ENCODE data around the gene IL18R1. TPM values are rescaled to one million over a fixed set of nuclear protein-coding genes. Genes with fewer than 3 reads are reported as not detected.

Gene IL18R1
- total RNA-seq, 1 donor from 2014 or later = 2.2 TPM

DNA sequence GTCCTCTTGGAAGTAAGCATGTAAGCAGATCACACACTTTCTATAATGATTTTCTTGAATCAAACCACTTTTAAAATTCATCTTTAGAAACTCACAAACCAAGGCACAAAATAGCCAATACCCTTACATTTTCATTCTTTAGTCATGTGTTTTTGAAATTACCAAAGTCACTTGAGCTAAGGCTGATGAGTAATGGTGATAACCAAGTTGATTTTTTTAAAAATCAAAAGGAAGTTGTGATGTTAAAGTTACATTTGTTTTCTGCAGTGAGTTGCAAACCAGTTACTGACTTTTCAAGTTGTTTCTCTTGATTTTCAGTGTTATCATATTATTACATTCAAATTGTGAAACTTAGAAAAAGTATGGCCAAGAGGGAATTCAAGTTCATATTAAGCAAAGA, 45.9 kb downstream of the IL18R1 start:
- H3K4me3 Mint-ChIP-seq = no peak overlapping the region

DNA sequence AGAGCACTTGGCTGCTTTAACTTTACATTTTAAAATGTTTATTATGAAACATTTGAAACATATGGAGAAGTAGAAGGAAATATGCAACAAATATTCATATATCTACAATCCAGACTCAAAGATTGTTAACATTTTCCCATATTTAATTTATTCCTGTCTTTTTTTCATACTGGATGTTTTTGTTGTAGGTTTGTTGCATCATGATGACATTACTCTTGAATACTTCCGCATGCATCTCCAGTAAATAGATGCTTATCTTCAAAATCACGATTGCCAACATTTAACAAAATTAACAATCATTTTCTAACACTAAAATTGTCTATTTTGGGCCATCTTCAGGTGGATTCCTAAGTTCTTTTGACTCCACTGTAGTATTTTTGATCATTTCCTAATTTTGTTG, 46.3 kb downstream of the IL18R1 start:
- TF ChIP-seq, protein P1, sequence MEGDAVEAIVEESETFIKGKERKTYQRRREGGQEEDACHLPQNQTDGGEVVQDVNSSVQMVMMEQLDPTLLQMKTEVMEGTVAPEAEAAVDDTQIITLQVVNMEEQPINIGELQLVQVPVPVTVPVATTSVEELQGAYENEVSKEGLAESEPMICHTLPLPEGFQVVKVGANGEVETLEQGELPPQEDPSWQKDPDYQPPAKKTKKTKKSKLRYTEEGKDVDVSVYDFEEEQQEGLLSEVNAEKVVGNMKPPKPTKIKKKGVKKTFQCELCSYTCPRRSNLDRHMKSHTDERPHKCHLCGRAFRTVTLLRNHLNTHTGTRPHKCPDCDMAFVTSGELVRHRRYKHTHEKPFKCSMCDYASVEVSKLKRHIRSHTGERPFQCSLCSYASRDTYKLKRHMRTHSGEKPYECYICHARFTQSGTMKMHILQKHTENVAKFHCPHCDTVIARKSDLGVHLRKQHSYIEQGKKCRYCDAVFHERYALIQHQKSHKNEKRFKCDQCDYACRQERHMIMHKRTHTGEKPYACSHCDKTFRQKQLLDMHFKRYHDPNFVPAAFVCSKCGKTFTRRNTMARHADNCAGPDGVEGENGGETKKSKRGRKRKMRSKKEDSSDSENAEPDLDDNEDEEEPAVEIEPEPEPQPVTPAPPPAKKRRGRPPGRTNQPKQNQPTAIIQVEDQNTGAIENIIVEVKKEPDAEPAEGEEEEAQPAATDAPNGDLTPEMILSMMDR (IDR thresholded peaks at IDR 0.05) = no peak

More for the DNA sequence above, 45.9 kb downstream of the IL18R1 start:
- no peaks in the 10 kb centered on the region for H3K36me3 Mint-ChIP-seq (ENCODE audit: low read depth)
- no peaks in the 10 kb centered on the region for H3K4me1 Mint-ChIP-seq
- H3K27ac Mint-ChIP-seq = no peak overlapping the region
- no peaks in the 10 kb centered on the region for H3K27me3 Mint-ChIP-seq
- intact Hi-C loops (cut with micrococcal nuclease) = no loop called here
- TF ChIP-seq, protein P1 (IDR thresholded peaks at IDR 0.05) = no peak
- POLR2A ChIA-PET = no interaction called here
- H3K9me3 Mint-ChIP-seq = no peaks in the 10 kb centered on the region
- no peak for ATAC-seq (ENCODE audit: low read depth)
- CTCF ChIA-PET = no interaction called here
- no peak for DNase-seq

DNA sequence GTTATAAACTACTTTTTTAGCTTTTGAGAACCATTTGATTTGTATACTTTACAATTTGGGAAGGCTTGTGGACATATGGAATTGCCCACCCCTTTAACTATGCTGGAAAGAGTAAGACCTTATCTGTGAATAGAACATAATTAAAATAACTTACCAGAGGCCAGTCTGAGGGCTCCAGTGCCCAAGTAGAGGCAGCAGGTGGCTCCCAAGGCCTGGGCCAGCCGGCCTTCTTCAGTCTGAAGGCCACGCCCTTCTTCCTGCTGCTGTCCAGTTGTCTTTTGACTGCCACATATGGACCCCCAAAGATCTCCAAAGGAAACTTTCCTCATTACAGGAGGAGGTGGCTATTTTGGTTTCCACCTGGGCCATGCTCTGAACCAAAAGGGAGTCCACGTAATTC, 55.4 kb downstream of the IL18R1 start:
- CTCF ChIA-PET = no interaction called here
- Mint-ChIP-seq H3K27me3 (no peaks in the 10 kb centered on the region), H3K4me3 (no peak overlapping the region)

More for the DNA sequence above, 46.3 kb downstream of the IL18R1 start:
- Mint-ChIP-seq H3K36me3 (ENCODE audit: low read depth) (no peaks in the 10 kb centered on the region), H3K27me3 (no peaks in the 10 kb centered on the region), H3K27ac (no peak overlapping the region), H3K9me3 (no peaks in the 10 kb centered on the region), H3K4me3 (no peak overlapping the region), H3K4me1 (no peaks in the 10 kb centered on the region)
- DNase-seq = no peak
- ChIA-PET CTCF (no interaction called here), POLR2A (no interaction called here)
- intact Hi-C loops (cut with micrococcal nuclease) = no loop called here
- ATAC-seq (ENCODE audit: low read depth) = no peak

DNA sequence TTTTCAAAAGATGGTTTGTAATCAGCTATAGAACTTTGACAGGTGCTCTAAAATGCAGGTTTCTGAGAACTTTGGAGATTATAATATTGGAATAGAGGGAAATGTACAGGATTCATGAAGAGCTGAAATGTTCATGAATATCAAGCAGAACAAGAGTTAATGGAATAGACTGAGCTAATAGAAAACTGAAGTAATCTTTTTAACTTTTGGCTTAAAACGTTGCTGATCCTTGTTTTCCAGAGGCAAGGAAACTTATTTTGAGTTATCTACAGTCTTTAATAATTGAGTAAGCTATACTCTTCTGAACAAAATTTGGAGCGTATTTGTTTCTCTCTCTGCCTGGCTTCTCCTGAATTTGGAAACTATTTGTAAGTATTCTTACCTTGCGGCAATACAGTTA, 56.6 kb downstream of the IL18R1 start:
- TF ChIP-seq, protein P1 (IDR thresholded peaks at IDR 0.05) = no peak
- ATAC-seq (ENCODE audit: low read depth) = no peak
- Mint-ChIP-seq H3K36me3 (ENCODE audit: low read depth) (peaks cover 3% of the 10 kb centered on the region), H3K27ac (no peak overlapping the region), H3K9me3 (peaks cover 7% of the 10 kb centered on the region), H3K27me3 (no peaks in the 10 kb centered on the region), H3K4me3 (no peak overlapping the region), H3K4me1 (no peaks in the 10 kb centered on the region)
- DNase-seq = no peak
- intact Hi-C loops (cut with micrococcal nuclease) = no loop called here
- CTCF ChIA-PET = no interaction called here
- POLR2A ChIA-PET = interaction anchor here (0.6 kb wide), 1 partner anchor 340 kb away, joined by 4 read pairs; no protein-coding TSS in a partner anchor

More for the DNA sequence above, 55.4 kb downstream of the IL18R1 start:
- POLR2A ChIA-PET = no interaction called here
- Mint-ChIP-seq H3K27ac (no peak overlapping the region), H3K9me3 (peaks cover 7% of the 10 kb centered on the region), H3K36me3 (ENCODE audit: low read depth) (peaks cover 3% of the 10 kb centered on the region), H3K4me1 (no peaks in the 10 kb centered on the region)
- TF ChIP-seq, protein P1 (IDR thresholded peaks at IDR 0.05) = no peak
- no peak for DNase-seq
- intact Hi-C loops (cut with micrococcal nuclease) = no loop called here
- ATAC-seq (ENCODE audit: low read depth) = no peak

DNA sequence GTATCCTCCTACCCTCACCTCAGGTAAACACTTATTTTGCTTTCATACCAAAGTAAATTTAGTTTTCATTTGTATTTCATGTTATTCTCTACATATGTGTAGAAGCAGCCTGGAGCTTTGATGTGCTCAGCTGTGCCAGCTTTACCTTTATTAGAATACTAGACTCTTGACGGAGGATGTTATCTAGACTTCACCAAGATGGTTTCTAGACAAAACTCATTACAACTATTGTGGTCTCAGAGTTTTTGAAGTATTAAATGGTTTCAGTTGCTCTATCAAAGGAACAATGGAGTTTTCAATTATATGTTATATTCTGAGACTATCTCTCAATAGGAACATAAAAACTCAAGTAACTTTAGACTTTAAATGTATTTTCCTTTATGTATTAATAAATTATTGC, 62.4 kb downstream of the IL18R1 start:
- no peaks in the 10 kb centered on the region for H3K27me3 Mint-ChIP-seq
- intact Hi-C loops (cut with micrococcal nuclease) = no loop called here
- ChIA-PET POLR2A (no interaction called here), CTCF (no interaction called here)
- DNase-seq = no peak
- H3K27ac Mint-ChIP-seq = peak overlapping the region; percentile 32
- H3K4me1 Mint-ChIP-seq = peaks cover 23% of the 10 kb centered on the region
- ATAC-seq (ENCODE audit: low read depth) = no peak
- H3K4me3 Mint-ChIP-seq = no peak overlapping the region
- no peaks in the 10 kb centered on the region for H3K9me3 Mint-ChIP-seq
- TF ChIP-seq, protein P1 (IDR thresholded peaks at IDR 0.05) = no peak
- H3K36me3 Mint-ChIP-seq (ENCODE audit: low read depth) = no peaks in the 10 kb centered on the region

Data from activated B cell treated with CpG ODN at 0.5 μM for 24 hours (primary cell).